ENCODE results near the gene FAM81B.

Gene FAM81B

DNA sequence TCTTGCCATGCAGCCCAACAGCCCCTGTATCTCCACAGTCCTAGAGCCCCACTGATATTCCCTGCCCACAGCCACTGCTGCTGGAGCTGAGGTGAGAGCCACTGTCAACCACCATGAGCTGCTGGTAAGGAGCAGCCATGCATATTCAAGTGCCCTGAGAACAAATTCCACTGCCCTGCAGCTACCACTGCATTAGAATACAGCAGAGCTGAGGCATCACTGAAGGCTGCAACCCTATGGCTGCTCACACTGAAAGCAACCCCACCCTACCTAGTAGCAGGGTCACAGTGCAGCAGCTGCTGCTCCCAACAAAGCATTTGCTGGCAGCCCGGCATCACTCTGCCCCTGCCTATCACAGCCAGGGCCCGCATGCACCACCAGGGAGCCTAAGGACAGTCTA lies 95.0 kb downstream of the FAM81B start:
- H3K27ac Mint-ChIP-seq: no peak overlapping the region
- peaks cover 1% of the 10 kb centered on the region for H3K4me1 Mint-ChIP-seq (ENCODE audit: low read depth)
- H3K4me3 Mint-ChIP-seq: no peak overlapping the region
- peaks cover 7% of the 10 kb centered on the region for H3K9me3 Mint-ChIP-seq (ENCODE audit: low read depth)
- H3K36me3 Mint-ChIP-seq: peaks cover 52% of the 10 kb centered on the region
- no peaks in the 10 kb centered on the region for H3K27me3 Mint-ChIP-seq

DNA sequence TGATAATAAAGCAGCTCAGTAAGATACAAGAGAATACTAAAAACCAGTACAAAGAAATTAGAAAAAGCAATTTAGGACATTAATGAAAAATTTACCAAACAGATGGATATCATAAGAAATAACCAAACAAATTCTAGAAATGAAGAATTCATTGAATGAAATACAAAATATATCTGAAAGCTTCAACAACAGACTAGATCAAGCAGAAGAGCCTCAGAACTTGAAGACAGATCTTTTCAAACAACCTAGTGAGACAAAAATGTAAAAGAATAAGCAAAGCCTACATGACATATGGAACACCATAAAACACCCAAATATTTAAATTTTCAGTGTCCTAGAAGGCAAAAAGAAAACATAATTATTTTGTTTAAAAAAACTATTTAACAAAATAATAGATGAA lies 96.7 kb downstream of the FAM81B start:
- Mint-ChIP-seq H3K36me3 (peaks cover 44% of the 10 kb centered on the region), H3K9me3 (ENCODE audit: low read depth) (peaks cover 7% of the 10 kb centered on the region), H3K4me3 (no peak overlapping the region), H3K27me3 (no peaks in the 10 kb centered on the region), H3K4me1 (ENCODE audit: low read depth) (no peaks in the 10 kb centered on the region), H3K27ac (no peak overlapping the region)
